Measurements from ENCODE around the gene CGRRF1.

Gene CGRRF1

GRCh38 chr14:54489731-54490444 lies 19.8 kb upstream of the CGRRF1 start:
- no peak for DNase-seq

- DNase-seq, result no peak
Measured at GRCh38 chr14:54490445-54491175, 19.1 kb upstream of the CGRRF1 start.

DNA sequence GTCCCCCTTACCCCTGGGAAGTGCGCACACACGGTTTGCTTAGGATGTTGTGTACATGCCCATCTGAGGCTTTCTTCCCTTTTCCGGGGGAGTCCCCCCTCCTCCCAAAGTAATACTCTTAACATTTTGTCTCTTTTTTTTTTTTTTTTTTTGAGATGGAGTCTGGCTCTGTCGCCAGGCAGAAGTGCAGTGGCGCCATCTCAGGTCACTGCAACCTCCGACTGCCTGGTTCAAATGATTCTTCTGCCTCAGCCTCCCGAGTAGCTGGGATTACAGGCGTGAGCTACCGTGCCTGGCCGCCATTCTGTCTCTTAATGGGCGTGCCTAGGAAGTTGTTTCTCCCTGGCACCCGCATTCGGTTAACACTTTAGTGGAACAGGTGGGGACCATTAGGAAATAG lies 16.4 kb upstream of the CGRRF1 start:
- no peak for DNase-seq

- no peak for DNase-seq
Measured at GRCh38 chr14:54497224-54497623, 12.5 kb upstream of the CGRRF1 start.

GRCh38 chr14:54498095-54498531 lies 11.6 kb upstream of the CGRRF1 start:
- DNase-seq, result no peak

GRCh38 chr14:54498579-54498978 lies 11.1 kb upstream of the CGRRF1 start:
- DNase-seq, result no peak

DNA sequence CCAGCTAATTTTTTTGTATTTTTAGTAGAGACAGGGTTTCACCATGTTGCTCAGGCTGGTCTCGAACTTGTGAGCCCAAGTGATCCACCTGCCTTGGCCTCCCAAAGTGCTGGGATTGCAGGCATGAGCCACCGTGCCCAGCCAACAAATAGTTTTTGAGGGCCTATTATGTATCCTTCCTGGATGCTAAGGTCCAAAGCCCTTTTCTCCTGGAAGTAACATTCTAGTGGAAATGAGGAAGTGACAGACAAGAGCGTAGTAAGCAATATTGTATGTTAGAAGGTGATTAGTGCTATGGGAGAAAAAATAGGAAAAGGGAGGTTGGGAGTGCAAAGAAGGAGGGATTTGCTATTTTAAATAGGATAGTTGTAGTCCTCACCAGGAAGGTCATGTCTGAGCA lies 9.0 kb upstream of the CGRRF1 start:
- DNase-seq, result no peak

DNA sequence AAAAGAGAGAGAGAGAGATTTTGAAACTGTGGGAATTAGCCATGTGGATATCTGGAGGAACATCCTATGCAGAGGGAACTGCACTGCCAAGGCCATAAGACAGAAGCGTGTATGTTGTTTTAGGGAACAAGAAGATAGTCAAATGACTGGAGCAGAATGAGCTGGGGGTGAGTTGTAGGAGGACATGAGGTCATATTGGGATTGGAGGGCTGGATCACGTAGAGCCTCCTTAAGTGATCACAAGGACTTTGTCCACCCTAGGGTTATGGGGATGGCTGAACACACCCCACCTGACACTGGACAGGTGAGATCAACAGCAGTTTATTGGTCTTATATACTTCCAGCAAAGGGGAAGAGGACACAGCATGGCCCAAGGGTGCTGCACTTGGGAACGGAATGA lies 8.2 kb upstream of the CGRRF1 start:
- no peak for DNase-seq

- no peak for DNase-seq
Measured at GRCh38 chr14:54502602-54503001, 7.1 kb upstream of the CGRRF1 start.

GRCh38 chr14:54503486-54503885 lies 6.2 kb upstream of the CGRRF1 start:
- DNase-seq, result no peak

DNA sequence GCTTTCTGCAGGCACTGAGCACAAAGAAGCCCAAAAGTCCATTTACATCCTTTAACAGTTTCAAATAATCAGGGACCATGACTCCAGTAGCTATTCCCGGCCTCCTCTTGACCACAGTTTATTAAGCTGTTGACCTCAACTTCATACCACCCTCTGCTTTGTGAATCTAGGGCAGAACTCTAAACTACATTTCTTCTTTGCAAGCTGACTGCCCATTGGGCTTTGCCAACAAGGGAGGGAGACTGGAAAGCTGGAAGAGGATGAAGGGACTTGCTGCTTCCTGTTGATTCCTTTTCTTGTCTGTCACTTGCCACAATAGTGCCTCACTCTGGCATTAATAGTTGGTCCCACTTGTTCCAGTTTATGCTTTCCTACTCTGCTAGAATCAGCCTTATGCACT lies 2.7 kb downstream of the CGRRF1 start:
- no peak for DNase-seq

- DNase-seq, result no peak
Measured at GRCh38 chr14:54515670-54516069, 6.0 kb downstream of the CGRRF1 start.

- DNase-seq, result no peak
Measured at GRCh38 chr14:54516709-54517108, 7.0 kb downstream of the CGRRF1 start.

DNA sequence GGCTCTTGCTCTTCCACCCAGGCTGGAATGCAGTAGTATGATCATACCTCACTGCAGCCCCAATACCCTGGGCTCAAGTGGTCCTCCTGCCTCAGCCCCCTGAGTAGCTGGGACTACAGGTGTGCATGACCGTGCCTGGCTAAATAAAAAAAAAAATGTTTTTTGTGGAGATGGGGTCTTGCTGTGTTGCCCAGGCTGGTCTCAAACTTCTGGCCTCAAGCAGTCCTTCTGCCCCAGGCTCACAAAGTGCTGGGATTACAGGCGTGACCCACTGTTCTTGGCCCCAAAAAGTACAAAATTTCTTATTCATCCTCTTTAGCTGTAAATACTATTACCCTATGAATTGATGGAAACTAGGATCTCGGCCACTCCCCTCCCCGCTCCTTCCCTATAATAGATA lies 14.7 kb downstream of the CGRRF1 start:
- DNase-seq, result no peak

- DNase-seq, result no peak
Measured at GRCh38 chr14:54528973-54529372, 19.3 kb downstream of the CGRRF1 start.

- no peak for DNase-seq
Measured at GRCh38 chr14:54529811-54530210, 20.1 kb downstream of the CGRRF1 start.

DNA sequence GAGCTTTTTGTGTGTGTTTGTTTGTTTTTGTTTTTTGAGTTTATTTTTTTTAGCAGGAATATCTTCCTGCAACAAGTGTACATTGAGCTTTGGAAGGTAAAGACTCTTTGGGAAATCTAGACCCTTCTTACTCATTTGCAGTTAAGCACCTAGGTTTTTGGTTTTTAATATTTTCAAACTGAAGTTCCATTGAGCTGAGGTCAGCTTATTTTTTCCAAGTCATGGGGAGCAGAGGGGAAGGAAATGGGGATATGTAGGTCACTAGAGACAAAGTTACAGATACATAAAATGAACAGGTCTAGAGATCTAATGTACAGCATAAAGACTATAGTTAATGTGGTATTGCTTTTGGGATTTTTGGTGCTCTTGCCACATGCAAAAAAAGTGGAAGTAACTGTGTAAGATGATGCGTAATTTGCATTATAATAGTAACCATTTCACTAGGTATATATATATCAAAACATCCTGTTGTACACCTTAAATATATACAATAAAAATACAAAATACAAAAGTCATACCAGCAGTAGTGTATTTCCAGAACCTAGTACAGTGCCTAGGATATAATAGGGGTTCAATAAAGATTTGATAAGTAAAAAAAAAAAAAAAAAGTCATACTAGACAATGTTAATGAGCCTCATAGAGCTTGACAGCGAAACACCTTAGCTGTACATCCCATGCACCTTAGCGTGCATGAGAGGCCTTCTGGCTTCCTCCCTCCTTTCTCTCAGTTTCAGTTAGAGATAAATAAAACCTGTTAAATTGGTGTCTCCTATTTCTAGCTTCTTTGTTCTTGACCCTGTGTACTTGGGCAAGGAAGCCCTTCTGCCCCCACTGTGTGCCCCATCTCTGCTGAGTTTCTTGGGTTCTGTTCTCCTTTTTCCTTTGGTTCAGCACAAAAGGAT lies 22.7 kb downstream of the CGRRF1 start:
- no peak for DNase-seq

GRCh38 chr14:54533100-54533499 lies 23.4 kb downstream of the CGRRF1 start:
- DNase-seq, result no peak

DNA sequence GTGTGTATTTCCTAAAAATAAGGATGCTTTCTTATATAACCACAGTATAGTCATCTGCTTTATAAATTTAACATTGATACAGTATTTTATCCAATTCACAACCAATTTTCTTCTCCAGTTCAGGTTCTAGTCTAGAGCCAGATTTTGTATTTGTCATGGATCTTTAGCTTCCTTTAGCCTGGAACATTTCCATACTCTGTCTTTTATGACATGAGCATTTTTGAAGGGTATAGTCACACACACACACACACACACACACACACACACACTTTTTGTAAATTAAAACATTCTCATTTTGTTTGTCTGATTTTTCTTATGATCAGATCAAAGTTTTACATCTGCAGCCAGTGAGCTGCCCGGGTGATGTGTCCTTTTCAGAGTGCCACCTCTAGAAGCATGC lies 25.4 kb downstream of the CGRRF1 start:
- DNase-seq, result no peak

GRCh38 chr14:54535646-54536045 lies 25.9 kb downstream of the CGRRF1 start:
- DNase-seq, result no peak

DNA sequence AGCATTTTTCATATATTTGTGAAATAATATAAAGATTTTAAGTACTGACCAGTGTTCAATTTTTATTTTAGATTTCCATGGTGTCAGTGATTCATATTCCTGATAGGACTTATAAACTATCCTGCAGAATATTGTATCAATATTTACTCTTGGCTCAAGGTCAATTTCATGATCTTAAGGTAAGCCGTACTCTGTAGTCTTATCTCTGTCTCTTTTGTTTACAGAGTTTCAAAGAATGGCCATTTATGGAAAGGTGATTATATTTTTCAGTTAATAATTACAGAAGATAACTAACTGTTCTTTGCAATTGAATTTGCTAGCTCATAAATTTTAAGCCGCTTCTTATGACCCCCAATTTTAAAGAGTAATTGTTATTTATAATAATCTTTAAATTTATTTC lies 27.9 kb downstream of the CGRRF1 start:
- DNase-seq, result no peak

DNA sequence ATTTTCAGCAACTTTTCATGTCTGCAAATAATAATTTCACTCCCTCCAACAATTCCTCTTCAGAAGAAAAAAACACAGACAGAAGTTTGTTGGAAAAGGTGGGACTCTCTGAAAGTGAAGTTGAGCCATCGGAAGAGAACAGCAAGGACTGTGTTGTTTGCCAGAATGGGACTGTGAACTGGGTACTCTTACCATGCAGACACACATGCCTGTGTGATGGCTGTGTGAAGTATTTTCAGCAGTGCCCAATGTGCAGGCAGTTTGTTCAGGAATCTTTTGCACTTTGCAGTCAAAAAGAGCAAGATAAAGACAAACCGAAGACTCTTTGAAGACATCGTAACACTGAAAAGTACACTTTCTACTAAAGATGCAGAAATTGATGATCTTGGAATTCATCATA lies 28.3 kb downstream of the CGRRF1 start:
- no peak for DNase-seq

- DNase-seq, result no peak
Measured at GRCh38 chr14:54547583-54547982, 37.9 kb downstream of the CGRRF1 start.

- DNase-seq, result no peak
Measured at GRCh38 chr14:54548491-54548890, 38.8 kb downstream of the CGRRF1 start.
